HG02943 (cell line): ENCODE results near the gene CALML4.
"Not testable (repeated sequence)": the region's sequence is repeated elsewhere in the genome, so short reads cannot be mapped to it uniquely, and the experiment has no call there.

Source experiments
- ATAC-seq: cut with Tn5 transposase; IDR thresholded peaks from one replicate; pipeline ENCODE4 v1.9.1; 2021; ENCODE audit warnings: mild to moderate bottlenecking, low read depth, moderate library complexity; ENCODE audit not compliant: unreplicated experiment

Gene CALML4

DNA sequence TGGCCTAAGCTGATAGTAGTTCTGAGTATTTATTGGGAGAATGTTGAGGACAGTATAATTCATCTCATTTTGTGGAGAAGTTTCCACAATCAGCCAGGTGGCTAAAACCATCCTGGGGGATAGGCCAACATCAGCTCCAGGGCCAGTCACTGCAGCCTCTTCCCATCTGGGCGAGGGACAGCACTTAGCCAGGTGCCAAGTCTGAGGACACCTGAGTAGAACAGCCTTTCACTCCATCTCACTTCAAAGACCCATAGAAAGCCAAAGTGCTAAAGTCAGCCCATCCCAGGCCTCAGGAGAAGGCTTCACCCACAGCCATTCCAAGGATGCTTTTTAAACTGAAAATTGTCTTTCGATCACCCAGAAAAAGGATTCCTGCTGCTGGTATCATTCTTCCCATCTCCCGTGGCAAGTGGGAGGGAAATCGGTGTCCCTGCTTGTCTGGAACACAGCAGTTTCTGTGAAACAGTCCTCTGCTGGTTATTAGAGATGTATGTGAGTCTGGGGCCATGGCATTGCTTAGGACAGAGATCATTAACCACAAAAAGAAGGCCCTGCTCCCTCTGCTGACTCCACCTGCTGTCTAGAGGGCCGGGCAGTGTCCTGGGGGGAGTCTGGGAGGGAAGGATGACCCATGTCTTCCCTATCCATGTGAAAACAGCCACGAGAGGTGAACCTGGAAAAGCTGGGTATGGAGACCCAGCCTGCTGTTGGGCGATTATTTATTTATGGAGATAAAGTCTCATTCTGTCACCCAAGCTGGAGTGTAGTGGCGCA is 9.6 kb downstream of the CALML4 start:
- ATAC-seq = no peak

DNA sequence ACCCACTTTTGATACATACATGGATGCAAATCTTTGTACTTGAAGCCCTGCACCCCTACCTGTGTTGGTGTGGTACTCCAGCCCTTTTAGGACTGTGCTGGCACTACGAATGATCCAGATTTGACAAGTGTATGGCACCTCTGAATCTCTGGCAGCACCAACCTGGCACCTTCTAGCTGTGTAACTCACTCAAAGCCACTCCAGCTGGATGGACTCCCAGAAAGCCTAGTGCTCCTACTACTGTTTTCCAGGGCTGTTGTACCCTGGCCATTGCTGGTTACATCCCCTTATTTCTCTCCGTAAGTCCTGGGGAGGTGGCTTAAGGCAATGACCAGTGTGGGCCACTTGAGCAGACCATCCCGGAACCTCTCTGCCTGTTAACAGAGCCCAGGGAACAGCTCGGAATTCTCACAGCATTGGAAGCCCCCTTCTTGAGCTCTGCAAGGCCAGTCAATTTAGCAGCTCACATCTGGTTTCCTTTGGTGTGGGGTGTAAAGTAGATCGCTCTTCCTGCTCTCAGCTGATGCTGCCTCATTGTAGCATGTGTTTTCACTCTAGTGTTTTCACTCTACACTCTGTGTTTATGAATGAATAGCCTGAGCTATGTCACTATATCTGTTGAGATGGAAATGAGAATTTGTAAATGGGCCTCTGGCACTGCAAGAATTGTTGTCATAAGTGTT is 12.2 kb downstream of the CALML4 start:
- no peak for ATAC-seq

DNA sequence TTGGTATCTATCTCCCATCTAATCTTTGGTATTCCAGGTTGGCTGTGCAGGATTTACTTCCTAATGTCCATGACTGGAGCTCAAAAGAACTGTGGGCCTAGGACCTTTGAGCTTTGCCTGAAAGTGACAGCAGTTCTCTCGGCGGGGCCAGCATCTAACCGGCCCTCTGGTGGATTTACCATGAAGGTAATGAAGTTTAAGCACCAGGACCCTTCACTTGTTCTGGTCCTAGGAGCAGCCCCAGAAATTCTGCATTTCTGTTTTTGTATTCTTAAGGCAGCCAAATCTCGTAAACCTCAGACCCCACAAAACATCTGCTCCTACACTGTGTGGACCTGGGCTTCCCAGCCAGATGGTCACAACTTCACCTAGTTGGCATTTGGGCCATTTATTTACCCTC is 13.0 kb downstream of the CALML4 start:
- ATAC-seq = no peak

DNA sequence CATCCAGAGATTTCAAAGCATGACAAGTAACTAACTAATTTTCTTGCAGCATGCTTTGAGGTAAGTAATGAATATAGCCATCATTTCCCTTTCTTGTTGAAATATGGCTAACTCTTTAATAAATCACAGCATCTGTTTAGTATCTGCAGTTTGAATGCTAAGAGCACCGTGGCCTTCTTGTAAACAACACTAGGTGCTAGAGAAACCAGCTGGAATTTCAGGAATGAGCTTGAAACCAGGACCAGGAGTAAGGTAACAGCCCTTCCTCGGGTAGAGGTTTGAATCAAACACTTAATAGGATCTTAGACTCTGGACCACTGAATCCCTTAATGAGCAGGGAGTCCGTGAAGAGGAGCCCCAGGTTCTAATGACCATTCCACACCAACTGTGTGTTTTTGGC is 13.6 kb downstream of the CALML4 start:
- ATAC-seq = no peak

DNA sequence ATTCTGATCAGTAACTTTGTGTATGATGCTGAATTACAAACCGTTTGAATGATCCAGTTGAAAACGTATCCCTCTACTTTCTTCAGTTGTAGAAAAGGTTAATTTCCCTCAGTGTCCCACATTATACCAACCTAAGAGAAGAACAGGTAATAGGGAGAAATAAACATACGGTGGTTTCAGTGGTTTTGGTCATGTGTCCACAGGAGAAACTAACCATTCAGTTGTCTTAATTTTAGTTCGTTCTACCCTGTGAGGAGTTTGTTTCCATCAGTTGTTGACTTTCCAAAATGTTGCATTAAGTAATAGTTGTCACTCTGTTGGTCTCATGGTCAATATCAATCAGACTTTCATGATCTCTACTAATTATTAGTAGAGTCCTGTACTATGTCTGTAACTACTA is 15.1 kb downstream of the CALML4 start:
- ATAC-seq = no peak

DNA sequence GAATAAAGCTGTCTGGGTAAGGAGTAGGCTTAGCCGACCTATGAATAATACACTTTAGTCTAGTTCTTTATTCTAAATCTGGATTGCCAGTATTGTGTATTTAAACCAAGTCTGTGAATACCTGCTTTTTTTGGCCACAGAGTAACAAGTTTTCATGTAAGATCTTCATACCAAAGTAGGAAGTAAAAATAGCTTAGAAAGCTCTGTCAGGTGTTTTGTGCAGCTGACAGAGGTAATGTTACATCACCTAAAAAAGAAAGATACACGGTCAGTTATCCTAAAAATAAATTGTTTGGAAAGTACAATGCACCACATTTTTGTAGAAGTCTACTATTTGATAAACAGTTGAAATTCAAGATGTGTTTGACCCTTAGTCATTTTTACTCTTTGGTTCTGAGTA is 16.5 kb downstream of the CALML4 start:
- no peak for ATAC-seq

DNA sequence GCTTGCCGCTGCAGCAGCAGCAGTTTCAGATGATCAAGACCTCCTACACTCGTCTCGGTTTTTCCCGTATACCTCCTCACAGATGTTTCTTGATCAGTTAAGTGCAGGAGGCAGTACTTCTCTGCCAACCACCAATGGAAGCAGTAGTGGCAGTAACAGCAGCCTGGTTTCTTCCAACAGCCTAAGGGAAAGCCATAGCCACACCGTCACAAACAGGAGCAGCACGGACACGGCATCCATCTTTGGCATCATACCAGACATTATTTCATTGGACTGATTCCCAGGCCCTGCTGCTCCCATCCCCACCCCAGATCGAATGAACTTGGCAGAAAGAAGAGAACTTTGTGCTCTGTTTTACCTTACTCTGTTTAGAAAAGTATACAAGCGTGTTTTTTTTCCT is 17.6 kb downstream of the CALML4 start:
- ATAC-seq = no peak

DNA sequence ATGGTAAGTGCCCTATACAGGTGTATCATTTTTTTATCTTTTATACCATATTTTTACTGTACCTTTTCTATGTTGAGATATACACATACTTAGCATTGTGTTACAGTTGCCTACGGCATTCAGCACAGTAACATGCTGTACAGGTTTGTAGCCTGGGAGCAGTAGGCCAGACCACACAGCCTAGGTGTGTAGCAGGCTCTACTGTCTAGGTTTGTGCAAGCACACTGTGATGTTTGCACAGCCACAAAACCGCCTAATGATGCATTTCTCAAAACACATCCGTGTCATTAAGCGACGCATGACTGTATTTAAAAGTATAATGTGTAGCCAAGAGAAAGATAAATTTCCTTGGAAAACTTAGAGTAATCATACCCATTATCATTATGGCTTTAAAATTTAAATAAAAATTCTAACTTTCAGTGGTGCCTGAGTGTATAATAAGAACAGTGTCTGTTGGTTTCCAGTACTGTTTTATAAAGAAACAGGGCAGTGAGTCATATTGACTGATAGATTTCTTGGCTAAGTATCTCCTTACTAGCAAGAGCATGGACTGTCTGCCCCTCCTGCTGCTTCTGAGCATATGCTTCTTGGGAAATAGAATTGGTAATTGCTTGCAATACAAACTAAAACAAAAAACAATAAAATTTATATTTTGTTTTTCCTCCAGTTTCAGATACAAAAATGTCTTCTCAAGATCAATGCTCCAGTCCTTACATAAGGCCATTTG is 18.3 kb downstream of the CALML4 start:
- no peak for ATAC-seq

DNA sequence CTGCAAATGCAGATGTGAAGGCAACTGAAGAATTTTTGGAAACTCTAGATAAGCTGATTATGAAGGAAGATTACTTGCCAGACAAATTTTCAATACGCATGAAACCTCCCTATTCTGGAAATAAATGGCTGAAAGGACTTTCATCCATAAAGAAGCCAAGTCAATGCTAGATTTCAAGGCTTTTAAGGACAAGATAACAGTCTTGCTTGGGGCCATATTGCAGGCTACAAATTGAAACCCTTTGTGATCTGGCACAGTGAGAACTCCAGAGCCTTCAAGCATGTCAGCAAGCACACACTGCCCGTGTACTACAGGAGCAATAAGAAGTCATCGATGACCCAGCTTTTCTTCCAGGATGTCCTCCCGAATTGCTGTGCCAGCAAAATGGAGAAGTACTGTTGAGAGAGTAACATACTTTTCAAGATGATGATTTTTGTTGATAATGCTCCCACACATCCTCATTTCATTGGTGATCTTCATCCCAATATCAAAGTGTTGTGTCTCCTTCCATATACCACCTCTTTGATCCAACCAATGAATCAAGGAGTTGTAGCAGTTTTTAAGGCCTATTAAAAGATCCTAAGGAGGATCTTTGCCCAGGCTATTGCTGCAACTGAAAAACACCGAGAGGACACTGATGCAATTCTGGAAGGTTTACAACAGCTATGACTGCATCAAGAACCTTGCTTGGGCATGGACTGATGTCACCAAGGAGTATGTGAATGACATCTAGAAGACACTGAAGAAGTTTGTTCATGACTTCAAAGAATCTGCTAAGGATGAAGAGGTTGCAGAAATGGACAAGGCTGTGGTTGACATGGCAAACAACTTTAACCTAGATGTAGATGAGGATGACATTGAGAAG is 20.3 kb downstream of the CALML4 start:
- ATAC-seq = no peak

DNA sequence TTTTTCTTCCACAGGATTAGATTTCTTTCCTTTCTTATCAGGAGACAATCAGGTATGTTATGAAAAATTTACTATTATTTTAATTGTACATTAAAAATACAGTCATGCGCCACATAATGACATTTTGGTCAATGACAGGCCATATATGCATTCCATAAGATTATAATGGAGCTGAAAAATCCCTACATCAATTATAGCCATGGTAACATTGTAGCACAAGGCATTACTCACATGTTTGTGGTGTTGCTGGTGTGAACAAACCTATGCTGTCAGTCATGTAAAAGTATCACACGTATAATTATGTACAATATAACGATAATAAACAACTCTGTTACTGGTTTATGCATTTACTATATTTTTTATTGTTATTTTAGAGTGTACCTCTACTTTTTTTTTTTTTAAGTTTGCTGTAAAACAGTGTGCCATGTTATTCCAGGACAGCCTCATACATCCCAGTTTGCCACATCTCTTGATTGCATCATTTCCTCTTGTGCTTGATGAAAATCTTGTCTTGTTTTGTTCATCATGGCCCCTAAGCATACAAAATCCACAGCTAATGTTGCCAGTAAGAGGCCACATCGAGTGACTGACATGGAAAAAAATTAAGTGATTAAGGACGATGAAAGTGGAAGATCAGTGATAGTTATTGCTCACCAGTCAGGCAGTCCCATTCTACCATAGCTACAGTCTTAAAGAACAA is 21.4 kb downstream of the CALML4 start:
- no peak for ATAC-seq

DNA sequence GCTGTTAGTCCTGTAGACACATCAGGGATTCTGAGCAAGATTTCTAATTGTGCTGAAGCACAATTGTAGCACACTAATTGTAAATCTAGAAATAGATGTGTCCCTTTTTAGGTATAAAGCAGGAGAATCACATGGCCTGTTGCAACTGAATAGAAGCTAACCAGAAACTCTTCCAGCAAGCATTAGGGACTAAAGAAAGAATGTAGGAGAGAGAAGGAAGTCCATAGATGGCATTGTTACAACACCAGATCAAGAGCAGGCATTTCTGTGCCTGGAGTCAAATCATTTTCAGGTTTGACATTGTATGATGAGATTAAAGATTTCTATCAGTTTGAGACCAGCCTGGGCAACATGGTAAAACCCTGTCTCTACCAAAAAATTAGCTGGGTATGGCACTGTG is 27.4 kb downstream of the CALML4 start:
- ATAC-seq = no peak

DNA sequence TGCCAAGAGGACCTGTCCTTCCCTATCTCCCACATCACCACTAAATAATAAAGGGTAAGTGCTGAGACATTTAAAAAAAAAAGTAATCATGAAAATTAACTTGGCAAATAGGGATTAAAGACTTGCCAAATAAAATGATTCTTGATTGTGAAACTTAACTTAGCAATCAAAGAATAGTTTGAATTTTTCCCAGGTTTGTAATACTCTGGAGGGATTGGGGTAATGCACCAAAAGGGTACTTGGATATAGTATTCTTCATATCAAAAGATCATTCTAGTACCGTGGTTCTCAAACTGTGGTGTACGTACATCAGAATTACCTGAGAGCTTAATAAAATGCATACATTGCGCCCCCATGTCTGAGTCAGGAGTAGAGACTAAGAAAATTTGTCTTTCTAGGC is 28.5 kb downstream of the CALML4 start:
- no peak for ATAC-seq

DNA sequence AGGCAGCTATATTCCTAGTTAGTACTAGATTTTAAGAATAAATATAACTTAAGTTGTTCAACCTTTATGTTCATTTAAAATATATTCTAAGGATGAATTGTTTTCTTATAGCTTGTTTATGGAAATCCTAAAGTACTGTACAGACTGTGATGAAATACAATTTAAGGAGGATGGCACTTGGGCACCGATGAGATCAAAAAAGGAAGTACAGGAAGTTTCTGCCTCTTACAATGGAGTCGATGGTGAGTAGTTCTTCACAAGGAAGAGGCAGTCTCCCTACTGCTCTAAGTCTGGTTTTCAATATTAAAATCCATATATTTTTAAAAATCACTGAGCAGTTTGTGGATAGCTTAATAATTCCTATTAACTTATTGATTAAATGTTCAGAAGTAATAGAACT is 29.6 kb downstream of the CALML4 start:
- ATAC-seq = no peak

DNA sequence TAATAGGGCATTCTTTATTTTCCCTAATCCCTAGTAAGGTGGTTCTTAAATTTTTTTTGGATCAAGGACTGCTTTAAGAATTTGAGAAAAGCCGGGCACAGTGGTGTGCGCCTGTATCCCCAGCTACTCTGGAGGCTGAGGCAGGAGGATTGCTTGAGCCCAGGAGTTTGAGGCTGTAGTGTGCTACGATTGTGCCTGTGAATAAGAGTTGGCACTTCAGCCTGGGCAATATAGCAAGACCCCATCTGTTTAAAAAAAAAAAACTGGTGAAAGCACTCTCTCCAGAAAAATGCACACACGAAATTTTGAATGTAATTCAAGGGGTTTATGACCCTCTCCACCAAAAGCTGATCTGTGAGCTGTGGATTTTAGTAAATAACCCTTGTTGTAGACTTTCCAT is 32.0 kb downstream of the CALML4 start:
- ATAC-seq = no peak

DNA sequence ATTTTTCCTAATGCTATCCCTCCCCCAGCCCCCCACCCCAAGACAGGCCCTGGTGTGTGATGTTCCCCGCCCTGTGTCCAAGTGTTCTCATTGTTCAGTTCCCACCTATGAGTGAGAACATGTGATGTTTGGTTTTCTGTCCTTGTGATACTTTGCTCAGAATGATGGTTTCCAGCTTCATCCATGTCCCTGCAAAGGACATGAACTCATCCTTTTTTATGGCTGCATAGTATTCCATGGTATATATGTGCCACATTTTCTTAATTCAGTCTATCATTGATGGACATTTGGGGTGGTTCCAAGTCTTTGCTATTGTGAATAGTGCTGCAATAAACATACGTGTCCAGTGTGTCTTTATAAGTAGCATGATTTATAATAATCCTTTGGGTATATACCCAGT is 33.1 kb downstream of the CALML4 start:
- not testable (repeated sequence) for ATAC-seq

DNA sequence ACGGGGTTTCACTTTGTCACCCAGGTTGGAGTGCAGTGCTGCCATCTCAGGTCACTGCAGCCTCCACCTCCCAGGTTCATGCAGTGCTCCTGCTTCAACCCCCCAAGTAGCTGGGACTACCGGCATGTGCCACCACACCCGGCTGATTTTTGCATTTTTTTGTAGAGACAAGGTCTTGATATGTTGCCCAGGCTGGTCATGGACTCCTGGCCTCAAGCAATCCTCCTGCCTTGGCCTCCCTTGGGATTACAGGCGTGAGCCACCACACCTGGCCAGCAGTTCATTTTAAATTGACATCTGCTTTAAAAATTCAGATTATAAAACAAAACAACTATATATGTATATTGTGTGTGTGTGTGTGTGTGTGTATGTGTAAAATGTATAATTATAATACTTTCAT is 38.3 kb downstream of the CALML4 start:
- ATAC-seq = no peak

DNA sequence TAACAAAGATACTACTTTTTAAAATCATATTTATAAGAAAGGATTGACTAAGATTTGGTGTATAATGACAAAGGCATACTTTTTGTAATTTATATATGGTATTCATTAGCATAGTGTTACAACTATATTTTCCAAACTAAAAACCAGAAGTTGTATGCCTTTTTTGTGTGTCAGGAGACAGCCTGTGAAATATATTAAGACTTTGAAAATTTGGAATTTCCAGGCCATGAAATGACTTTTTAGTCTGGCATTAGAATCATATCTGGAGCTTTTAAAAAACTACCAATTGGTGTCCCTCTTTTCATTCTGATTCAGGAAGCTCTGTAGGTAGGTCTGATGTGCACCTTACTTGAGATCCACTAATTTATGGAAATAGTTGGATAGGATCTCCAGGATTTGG is 41.9 kb downstream of the CALML4 start:
- ATAC-seq = no peak

DNA sequence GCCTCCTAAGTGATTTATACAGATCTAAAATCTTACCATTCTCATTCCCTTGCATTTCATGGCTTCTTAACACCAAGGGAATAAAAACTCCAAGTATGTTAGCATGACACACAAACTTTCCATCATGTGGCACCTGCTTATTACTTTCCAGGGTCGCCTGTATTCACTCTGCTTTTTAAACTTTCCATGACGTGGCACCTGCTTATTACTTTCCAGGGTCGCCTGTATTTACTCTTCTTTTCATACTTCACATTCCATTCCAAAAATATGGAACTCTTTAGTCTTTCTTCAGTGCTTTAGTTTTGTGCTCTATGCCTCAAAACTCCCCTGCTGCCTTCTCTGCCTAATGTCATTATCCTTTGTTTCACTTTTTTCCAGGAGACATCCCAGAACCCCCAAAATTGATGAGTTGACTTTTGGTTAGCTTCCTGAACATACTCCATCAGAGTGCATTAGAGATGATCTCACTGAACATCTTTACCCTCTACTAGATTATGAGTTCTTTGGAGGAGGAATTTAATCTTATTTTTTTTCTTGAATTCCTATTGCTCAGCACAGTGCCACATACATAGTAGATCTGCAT is 47.0 kb downstream of the CALML4 start:
- no peak for ATAC-seq

DNA sequence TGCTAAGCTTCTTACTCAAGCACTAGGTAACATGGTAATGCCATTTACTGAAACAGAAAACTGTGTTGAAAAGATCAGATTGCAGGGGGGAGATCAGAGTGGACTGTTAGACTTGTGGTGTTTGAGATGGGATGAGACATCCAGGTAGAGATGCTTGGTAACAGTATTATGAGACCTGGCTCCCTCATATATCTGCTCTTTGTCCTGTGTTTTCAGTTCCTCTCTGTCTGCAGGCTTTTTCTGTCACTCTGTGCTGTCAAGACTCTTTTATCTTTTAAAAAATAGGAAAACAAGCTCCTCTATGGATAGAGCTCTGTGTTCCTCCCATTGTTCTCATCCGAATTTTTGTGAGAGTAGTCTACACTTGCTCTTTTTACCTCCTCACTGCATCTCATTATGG is 48.1 kb downstream of the CALML4 start:
- no peak for ATAC-seq
